ENCODE data around the gene PRDM10.
A peak's percentile ranks its signal among the peaks of the same experiment; 100 is the strongest.

PRDM10 gene, protein sequence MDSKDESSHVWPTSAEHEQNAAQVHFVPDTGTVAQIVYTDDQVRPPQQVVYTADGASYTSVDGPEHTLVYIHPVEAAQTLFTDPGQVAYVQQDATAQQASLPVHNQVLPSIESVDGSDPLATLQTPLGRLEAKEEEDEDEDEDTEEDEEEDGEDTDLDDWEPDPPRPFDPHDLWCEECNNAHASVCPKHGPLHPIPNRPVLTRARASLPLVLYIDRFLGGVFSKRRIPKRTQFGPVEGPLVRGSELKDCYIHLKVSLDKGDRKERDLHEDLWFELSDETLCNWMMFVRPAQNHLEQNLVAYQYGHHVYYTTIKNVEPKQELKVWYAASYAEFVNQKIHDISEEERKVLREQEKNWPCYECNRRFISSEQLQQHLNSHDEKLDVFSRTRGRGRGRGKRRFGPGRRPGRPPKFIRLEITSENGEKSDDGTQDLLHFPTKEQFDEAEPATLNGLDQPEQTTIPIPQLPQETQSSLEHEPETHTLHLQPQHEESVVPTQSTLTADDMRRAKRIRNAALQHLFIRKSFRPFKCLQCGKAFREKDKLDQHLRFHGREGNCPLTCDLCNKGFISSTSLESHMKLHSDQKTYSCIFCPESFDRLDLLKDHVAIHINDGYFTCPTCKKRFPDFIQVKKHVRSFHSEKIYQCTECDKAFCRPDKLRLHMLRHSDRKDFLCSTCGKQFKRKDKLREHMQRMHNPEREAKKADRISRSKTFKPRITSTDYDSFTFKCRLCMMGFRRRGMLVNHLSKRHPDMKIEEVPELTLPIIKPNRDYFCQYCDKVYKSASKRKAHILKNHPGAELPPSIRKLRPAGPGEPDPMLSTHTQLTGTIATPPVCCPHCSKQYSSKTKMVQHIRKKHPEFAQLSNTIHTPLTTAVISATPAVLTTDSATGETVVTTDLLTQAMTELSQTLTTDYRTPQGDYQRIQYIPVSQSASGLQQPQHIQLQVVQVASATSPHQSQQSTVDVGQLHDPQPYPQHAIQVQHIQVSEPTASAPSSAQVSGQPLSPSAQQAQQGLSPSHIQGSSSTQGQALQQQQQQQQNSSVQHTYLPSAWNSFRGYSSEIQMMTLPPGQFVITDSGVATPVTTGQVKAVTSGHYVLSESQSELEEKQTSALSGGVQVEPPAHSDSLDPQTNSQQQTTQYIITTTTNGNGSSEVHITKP

DNA sequence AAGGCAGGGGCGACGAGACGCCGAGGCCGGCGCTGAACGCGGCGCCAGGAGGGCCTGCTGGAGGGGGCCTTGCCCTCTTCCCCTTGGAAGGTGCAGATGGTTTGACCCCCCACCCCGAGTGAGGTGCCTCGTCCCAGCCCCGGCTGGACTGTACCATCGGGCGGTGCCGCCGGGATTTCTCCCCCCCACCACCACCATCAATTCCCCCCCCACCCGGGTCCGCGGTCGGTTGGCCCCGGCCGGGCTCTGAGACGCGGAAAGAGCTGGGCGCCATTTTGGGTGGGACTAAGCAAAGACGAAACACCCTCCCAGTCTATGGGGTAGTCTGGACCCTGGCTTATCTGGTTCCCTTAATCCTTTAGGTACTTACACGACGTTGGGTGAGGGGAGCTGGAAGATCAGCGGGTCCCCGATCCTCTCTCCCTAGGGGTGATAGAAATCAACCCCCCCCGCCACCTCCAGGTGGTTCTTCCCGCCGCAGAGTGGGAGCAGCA, at the start of gene PRDM10:
PRDM10 (minus strand) TSS at position 484 of the 494 bp plus-strand sequence. CDS start 41,871 bp downstream, outside the sequence.
- no peak for TF ChIP-seq CTCF (conservative IDR thresholded peaks at IDR 0.05; ENCODE audit: low read depth, low read length)
- DNase-seq (ENCODE audit: low read depth): peak; percentile 94
- H3K4me3 ChIP-seq (ENCODE audit: low read depth, low read length): peak within 1 kb of the TSS; percentile 77

GRCh38 chr11:130051082-130051481, 48.4 kb upstream of the PRDM10 start:
- TF ChIP-seq CTCF (conservative IDR thresholded peaks at IDR 0.05; ENCODE audit: low read depth, low read length): no peak
- DNase-seq (ENCODE audit: low read depth): peak; percentile 72
- no peak overlapping the region for H3K4me3 ChIP-seq (ENCODE audit: low read depth, low read length)

DNA sequence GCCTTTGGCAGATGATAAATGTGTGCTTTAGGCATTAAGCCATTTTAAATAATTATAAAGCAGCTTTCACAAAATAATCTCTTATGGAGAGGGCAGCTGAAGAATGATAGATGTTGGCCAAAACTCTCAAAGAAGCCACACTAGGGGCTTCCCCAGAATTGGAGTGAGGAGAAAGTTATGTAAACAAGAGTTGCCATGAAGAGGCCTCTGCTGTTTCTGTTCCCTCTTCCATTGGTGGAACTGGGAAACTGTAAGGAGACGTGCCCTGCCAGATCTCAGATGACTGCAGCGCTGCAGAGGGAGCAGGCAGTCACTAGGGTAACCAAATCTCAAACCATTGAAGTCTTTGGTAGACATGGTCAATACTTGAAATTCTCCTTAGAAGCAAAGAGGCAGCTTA, 47.6 kb upstream of the PRDM10 start:
- TF ChIP-seq CTCF (conservative IDR thresholded peaks at IDR 0.05; ENCODE audit: low read depth, low read length): no peak
- peak; percentile 62 for DNase-seq (ENCODE audit: low read depth)
- no peak overlapping the region for H3K4me3 ChIP-seq (ENCODE audit: low read depth, low read length)

GRCh38 chr11:130049328-130049771, 46.7 kb upstream of the PRDM10 start:
- TF ChIP-seq CTCF (conservative IDR thresholded peaks at IDR 0.05; ENCODE audit: low read depth, low read length): no peak
- no peak overlapping the region for H3K4me3 ChIP-seq (ENCODE audit: low read depth, low read length)
- peak; percentile 21 for DNase-seq (ENCODE audit: low read depth)

GRCh38 chr11:130047141-130047540, 44.5 kb upstream of the PRDM10 start:
- TF ChIP-seq CTCF (conservative IDR thresholded peaks at IDR 0.05; ENCODE audit: low read depth, low read length): no peak
- H3K4me3 ChIP-seq (ENCODE audit: low read depth, low read length): no peak overlapping the region
- DNase-seq (ENCODE audit: low read depth): no peak

DNA sequence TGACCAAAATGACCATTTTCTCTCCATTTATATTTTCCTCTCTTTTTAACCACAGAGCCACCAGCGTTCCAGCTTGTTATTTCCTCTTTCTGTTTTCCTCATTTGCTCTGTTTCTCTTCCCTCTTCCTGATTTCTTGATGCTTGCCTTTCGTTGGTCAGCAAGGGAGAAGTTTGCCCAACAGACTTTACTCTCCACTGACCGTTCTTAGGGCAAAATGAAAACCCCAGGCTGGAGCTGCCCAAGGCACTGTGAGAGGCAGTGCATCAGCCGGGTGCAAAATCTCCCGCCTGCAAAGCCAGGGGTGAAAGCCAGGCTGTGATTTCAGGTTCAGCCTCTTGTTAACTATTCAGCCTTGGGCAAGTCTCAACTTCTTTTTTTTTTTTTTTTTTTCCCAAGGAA, 40.9 kb upstream of the PRDM10 start:
- no peak overlapping the region for H3K4me3 ChIP-seq (ENCODE audit: low read depth, low read length)
- no peak for DNase-seq (ENCODE audit: low read depth)
- TF ChIP-seq CTCF (conservative IDR thresholded peaks at IDR 0.05; ENCODE audit: low read depth, low read length): no peak
